ENCODE data around the gene GYS2.

GRCh38 chr12:21598651-21599050, 6.0 kb downstream of the GYS2 start:
- no peak for TF ChIP-seq CTCF (IDR thresholded peaks at IDR 0.05)
- no peak for TF ChIP-seq POLR2A (IDR thresholded peaks at IDR 0.05)
